ENCODE measurements around the gene CALHM2. TPM values are rescaled to one million over a fixed set of nuclear protein-coding genes. Genes with fewer than 3 reads are reported as not detected.

CALHM2 gene
- total RNA-seq, 1 donor from 2014 or later = 1.9 TPM

DNA sequence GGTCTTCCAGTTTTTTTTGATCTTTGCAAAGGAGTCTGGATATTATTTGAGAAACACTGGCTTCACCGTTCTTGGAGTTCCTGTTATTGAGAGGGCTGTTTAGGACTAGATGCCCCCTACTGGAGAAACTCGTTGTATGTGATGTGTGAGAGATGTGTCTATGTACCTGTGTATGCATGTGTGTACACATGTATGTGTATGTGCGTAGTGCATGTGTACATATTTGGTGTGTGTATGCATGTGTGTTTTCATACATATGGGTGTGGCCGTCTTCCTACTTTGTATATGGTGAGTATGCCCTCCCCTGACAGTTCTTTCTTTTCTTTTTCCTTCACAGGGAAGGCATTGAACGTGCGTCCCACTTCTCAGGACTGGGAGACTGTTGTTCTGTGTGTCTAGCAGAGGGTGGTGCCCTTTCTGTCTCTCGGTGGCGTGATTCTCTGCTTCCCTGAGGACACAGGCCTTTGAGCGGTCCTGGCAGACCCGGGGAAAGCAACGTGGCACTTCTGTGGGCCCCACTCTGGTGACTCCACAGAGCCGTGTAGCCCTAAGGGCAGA lies 29.9 kb upstream of the CALHM2 start:
- Mint-ChIP-seq H3K9me3 (ENCODE audit: unreplicated experiment) (no peaks in the 10 kb centered on the region), H3K27me3 (ENCODE audit: unreplicated experiment) (no peaks in the 10 kb centered on the region), H3K4me3 (ENCODE audit: unreplicated experiment) (no peak overlapping the region), H3K36me3 (ENCODE audit: unreplicated experiment) (no peaks in the 10 kb centered on the region), H3K4me1 (ENCODE audit: unreplicated experiment) (peaks cover 10% of the 10 kb centered on the region), H3K27ac (ENCODE audit: unreplicated experiment) (no peak overlapping the region)
- TF ChIP-seq, protein P1, sequence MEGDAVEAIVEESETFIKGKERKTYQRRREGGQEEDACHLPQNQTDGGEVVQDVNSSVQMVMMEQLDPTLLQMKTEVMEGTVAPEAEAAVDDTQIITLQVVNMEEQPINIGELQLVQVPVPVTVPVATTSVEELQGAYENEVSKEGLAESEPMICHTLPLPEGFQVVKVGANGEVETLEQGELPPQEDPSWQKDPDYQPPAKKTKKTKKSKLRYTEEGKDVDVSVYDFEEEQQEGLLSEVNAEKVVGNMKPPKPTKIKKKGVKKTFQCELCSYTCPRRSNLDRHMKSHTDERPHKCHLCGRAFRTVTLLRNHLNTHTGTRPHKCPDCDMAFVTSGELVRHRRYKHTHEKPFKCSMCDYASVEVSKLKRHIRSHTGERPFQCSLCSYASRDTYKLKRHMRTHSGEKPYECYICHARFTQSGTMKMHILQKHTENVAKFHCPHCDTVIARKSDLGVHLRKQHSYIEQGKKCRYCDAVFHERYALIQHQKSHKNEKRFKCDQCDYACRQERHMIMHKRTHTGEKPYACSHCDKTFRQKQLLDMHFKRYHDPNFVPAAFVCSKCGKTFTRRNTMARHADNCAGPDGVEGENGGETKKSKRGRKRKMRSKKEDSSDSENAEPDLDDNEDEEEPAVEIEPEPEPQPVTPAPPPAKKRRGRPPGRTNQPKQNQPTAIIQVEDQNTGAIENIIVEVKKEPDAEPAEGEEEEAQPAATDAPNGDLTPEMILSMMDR (IDR thresholded peaks at IDR 0.05) = peak; percentile 76
- no peak for DNase-seq (ENCODE audit: extremely low spot score, unreplicated experiment)

DNA sequence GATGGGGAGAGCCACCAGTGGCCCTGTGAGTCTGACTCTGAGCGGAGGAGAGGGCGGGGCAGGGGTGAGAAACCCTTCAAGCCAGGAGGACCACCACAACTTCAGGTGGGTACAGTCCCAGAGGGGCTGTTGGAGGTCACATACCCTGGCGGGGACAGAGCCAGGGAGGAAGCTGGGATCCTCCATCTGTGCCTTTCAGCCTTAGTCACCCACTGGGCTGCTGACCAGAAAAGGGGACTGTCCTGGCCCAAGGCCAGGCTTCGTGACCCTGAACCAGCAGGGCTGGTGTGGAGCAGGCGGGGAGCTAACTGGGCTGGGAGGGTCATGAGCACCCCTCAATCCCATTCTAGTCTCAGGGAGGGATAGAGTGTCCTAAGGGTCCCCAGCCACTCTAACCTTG lies 28.4 kb upstream of the CALHM2 start:
- Mint-ChIP-seq H3K4me1 (ENCODE audit: unreplicated experiment) (peaks cover 10% of the 10 kb centered on the region), H3K4me3 (ENCODE audit: unreplicated experiment) (no peak overlapping the region), H3K27ac (ENCODE audit: unreplicated experiment) (no peak overlapping the region), H3K36me3 (ENCODE audit: unreplicated experiment) (no peaks in the 10 kb centered on the region), H3K27me3 (ENCODE audit: unreplicated experiment) (no peaks in the 10 kb centered on the region), H3K9me3 (ENCODE audit: unreplicated experiment) (no peaks in the 10 kb centered on the region)
- TF ChIP-seq, protein P1 (IDR thresholded peaks at IDR 0.05) = no peak
- DNase-seq (ENCODE audit: extremely low spot score, unreplicated experiment) = no peak

DNA sequence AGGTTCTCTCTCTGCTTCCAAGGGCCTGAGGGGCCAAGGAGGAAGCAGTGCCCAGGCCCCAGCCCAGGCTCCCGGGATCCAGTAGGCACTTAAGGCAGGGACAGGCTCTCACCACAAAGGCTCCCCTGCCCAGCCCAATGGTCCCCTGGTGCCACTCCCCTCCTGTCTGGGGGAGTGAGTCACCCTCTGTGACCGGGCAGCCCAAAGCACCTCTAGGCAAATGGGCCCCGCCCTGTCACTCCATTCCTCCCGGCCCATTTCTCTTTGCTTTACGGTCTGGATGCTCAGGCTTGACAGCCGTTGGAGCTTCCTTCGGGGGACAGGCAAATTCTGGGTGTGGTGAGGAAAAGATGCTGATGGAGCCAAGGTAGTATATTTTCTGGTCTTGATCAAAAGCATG lies 27.0 kb upstream of the CALHM2 start, which contains the start of gene CALHM3:
CALHM3 (minus strand) TSS at position 106 of the 400 bp plus-strand sequence. CDS start 208 bp downstream, outside the sequence.
- no peak for DNase-seq (ENCODE audit: extremely low spot score, unreplicated experiment)
- TF ChIP-seq, protein P1 (IDR thresholded peaks at IDR 0.05) = no peak
- no peaks in the 10 kb centered on the region for H3K9me3 Mint-ChIP-seq (ENCODE audit: unreplicated experiment)
- no peak within 1 kb of the TSS for H3K4me3 Mint-ChIP-seq (ENCODE audit: unreplicated experiment)
- H3K27ac Mint-ChIP-seq (ENCODE audit: unreplicated experiment) = no peak within 1 kb of the TSS
- no peaks in the 10 kb centered on the region for H3K36me3 Mint-ChIP-seq (ENCODE audit: unreplicated experiment)
- peaks cover 10% of the 10 kb centered on the region for H3K4me1 Mint-ChIP-seq (ENCODE audit: unreplicated experiment)
- no peaks in the 10 kb centered on the region for H3K27me3 Mint-ChIP-seq (ENCODE audit: unreplicated experiment)

DNA sequence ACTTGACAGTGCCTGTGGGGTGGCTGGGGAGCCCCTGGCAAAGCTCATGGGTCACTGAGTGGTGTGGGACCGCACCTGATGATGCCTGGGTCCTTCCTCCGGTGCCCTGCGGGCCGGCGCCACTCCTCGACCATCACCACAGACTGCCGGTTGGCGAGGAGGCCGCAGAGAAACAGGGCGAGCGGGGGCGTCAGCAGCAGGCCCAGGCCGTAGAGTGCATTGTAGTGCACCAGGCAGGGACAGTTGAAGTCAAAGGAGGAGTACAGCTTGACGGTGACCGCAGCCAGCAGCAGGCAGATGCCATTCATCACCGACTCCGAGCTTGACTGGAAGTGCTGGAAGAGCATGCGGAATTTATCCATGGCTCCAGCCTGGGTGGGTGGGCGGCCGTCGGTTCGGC lies 26.5 kb upstream of the CALHM2 start:
- no peaks in the 10 kb centered on the region for H3K27me3 Mint-ChIP-seq (ENCODE audit: unreplicated experiment)
- TF ChIP-seq, protein P1 (IDR thresholded peaks at IDR 0.05) = no peak

DNA sequence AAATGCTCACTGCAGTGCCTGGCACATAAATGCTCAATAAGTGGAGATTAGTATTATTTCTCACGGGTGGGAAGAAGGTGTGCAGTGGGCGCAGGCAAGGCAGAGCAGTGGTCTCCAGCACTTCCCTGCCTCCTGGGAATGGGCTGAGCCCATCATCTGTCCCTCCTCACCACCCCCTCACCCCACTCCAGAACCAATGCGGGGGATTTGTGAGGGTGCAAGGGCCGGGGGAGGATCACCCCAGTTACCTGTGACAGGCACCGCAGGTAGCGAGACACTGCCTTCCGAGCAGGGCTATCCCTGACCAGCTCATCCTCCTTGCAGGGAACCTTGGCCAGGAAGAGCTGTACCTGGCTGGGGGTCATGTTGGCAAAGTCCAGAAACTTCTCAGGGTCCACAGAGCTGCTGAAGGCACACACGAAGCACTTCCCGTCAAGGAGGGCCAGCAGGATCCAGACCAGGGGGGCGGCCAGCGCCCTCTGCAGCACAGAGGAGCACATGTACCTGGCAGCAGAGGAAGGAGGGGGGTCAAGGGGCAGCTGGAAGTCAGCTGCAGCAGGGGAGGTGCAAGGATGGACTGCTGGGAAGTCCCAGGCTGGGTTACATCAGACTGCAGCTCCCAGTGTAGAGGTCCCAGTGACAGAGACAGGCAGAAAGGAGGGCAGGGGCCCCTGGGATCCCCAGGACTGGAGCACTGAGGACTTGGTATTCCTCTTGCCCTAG lies 24.0 kb upstream of the CALHM2 start:
- Mint-ChIP-seq H3K27me3 (ENCODE audit: unreplicated experiment) (no peaks in the 10 kb centered on the region), H3K4me1 (ENCODE audit: unreplicated experiment) (peaks cover 16% of the 10 kb centered on the region), H3K27ac (ENCODE audit: unreplicated experiment) (no peak overlapping the region), H3K4me3 (ENCODE audit: unreplicated experiment) (no peak overlapping the region), H3K9me3 (ENCODE audit: unreplicated experiment) (no peaks in the 10 kb centered on the region), H3K36me3 (ENCODE audit: unreplicated experiment) (no peaks in the 10 kb centered on the region)
- DNase-seq (ENCODE audit: extremely low spot score, unreplicated experiment) = no peak
- TF ChIP-seq, protein P1 (IDR thresholded peaks at IDR 0.05) = peak; percentile 19

More for the DNA sequence above, 26.5 kb upstream of the CALHM2 start:
- no peaks in the 10 kb centered on the region for H3K9me3 Mint-ChIP-seq (ENCODE audit: unreplicated experiment)
- no peaks in the 10 kb centered on the region for H3K36me3 Mint-ChIP-seq (ENCODE audit: unreplicated experiment)
- H3K4me1 Mint-ChIP-seq (ENCODE audit: unreplicated experiment) = peaks cover 10% of the 10 kb centered on the region
- H3K4me3 Mint-ChIP-seq (ENCODE audit: unreplicated experiment) = no peak overlapping the region
- H3K27ac Mint-ChIP-seq (ENCODE audit: unreplicated experiment) = no peak overlapping the region
- no peak for DNase-seq (ENCODE audit: extremely low spot score, unreplicated experiment)

Measured in osteocyte (in vitro differentiated cells).